ENCODE data around the gene KREMEN2. TPM values are rescaled to one million over a fixed set of nuclear protein-coding genes. Genes with fewer than 3 reads are reported as not detected.
A peak's percentile ranks its signal among the peaks of the same experiment; 100 is the strongest.

The KREMEN2 gene
- total RNA-seq, 1 experiment from 2014 or later = 1.7 TPM

- no peak for DNase-seq (ENCODE audit: low spot score)
Measured at GRCh38 chr16:2977440-2977839, 13.4 kb downstream of the KREMEN2 start.

DNA sequence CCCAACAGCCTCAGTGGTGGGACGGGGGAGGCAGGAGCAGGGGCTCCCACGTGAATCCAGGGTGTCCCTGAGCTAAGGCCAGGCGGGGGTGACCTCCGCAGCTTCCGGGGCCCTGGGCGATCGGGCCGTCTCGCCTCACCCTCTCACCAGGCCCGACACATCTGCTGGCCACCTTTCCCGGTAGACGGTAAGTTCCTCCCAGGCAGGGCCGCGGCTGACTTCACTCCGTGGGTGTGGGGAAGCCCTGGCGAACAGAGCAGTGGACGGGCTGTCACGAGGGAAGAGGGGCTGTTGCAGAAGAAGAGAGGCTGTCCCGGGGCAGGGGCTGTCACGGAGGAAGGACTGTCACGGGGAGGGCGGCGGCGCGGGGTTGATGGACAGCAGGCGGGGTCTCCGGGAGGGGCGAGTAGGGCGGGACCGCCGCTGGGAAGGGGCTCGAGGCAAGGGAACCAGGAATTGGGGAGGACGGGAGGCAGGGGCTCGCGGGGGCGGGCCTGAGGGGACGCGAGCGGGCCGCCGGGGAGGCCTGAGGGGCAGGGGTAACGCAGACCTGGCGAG lies 15.7 kb downstream of the KREMEN2 start:
- DNase-seq (ENCODE audit: low spot score) = no peak

DNA sequence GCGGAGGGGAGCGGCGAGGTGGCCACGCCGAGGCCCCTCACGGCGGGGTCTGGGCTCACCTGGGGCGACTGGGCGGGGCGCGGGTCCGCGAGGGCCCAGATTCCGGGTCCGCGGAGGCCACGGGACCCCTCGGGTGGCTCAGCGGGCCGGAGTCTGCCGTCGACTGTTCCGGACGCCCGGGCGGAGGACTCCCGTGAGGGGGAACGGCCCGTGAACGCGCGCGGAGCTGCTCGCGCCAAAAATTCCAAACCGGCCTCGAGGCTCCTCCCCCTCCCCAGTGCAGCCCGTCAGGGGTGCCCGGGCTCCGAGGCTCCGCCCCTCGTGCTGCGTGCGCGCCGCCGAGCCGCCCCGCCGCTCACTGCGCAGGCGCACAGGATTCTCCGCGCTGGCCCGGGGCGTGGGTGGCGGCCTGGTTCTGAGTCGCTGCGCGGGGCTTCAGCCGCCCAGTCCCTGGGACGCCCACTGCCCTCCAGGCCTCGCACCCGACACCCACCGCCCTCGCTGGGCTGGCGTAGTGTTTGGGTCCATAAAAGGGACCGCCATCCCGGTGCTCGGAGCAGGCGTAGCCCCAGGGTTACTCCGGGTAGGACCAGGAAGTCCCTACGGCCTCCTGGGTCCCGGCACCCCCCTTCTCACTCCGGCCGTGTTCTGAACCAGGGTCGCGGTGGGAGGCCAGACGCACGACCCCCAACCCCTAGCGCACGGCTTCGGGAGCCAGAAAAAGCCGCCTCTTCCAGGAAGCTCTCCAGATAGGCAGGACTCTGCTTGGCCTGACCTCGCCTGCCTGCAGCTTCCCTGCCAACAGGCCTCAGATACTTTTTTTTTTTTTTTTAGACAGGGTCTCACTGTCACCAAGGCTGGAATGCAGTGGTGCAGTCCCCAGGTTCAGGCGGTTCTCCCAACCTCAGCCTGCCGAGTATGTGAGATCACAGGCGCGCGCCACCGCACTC lies 16.4 kb downstream of the KREMEN2 start, which contains the start of gene PKMYT1:
TSS of gene PKMYT1 (minus strand) at position 220 of the 950 bp plus-strand sequence. CDS start 789 bp downstream, outside the sequence.
- DNase-seq (ENCODE audit: low spot score) = peak; percentile 79

DNA sequence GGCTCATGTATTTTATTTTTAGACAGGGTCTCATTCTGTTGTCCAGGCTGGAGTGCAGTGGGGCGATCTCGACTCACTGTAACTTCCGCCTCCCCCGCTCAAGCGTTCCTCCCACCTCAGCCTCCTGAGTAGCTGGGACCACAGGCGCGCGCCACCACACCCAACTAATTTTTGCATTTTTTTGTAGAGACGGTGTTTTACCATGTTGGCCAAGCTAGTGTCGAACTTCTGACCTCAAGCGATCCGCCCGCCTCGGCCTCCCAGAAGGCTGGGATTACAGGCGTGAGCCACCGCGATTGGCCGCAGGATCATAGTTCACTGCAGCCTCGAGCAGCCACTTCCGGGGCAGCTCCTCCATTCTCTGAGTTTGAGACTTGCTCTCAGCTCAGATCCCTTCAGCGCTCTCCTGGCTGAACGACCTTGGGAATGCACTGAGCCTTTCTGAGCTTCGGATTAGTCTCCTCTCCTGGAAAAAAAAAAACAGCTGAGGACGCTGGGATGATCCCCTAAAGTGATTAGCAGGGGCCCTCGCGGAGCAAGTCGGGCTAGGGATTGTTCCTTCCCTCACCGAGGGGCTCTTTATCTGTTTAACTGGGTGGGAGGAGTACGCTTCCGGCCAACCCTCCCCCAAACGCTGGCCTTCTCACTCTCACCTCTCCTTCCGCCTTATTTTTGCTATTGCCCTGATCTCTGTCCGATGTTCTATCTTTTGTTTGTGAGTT lies 17.3 kb downstream of the KREMEN2 start:
- no peak for DNase-seq (ENCODE audit: low spot score)

- no peak for DNase-seq (ENCODE audit: low spot score)
Measured at GRCh38 chr16:2981899-2982250, 17.8 kb downstream of the KREMEN2 start.

- no peak for DNase-seq (ENCODE audit: low spot score)
Measured at GRCh38 chr16:2982402-2982801, 18.3 kb downstream of the KREMEN2 start.

GRCh38 chr16:2983706-2984136 lies 19.6 kb downstream of the KREMEN2 start:
- DNase-seq (ENCODE audit: low spot score) = peak; percentile 79

GRCh38 chr16:2985462-2985861 lies 21.4 kb downstream of the KREMEN2 start:
- no peak for DNase-seq (ENCODE audit: low spot score)

- DNase-seq (ENCODE audit: low spot score) = no peak
Measured at GRCh38 chr16:2985893-2986355, 21.8 kb downstream of the KREMEN2 start.

DNA sequence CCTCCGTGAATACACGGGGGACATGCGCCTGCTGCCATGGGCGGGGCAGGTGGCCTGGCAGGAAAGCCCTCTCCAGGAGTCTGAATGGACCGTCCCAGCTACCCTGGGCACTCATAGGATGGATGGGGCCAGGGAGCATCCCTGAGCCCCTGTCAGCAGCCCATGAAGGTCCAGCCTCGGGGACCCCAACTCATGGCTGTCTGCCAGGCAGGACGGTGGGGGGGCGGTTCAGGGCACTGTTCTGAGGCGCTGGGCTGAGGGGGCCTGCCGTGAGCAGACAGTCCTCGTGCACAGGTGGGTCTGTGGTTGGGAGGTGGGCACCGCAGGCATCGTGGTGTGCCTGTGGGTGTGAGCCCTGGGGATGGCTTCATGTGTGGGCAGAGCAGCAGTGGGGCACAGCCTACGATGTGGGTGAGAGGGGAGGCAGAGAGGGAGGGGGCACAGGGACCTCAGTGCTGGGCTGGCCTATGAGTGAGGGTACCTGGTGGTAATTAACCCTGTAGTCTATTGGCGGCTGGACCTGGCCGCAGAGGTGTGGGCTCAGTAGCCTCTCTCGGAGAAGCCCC lies 22.6 kb downstream of the KREMEN2 start:
- no peak for DNase-seq (ENCODE audit: low spot score)

- DNase-seq (ENCODE audit: low spot score) = no peak
Measured at GRCh38 chr16:2987286-2987685, 23.2 kb downstream of the KREMEN2 start.

DNA sequence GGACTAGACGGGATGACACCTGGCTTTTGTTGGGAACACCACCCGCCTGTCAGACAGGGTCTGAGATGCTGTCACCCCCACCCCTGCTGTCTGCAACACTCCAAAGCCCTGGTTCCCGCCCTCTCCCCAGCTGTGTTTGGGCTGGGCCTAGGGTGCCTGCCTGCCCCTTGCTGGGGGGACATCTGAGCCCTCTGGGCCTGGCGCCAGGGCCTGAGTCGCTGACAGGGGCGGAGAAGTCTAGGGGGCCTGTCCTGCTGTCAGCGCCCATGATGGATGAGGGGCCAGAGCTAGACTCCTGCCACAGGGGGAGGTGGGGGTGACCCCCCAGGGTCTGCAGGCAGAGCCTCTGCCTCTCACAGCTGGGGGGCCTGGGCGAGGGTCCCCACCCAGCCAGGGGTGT lies 23.8 kb downstream of the KREMEN2 start:
- no peak for DNase-seq (ENCODE audit: low spot score)

- no peak for DNase-seq (ENCODE audit: low spot score)
Measured at GRCh38 chr16:2988590-2989099, 24.6 kb downstream of the KREMEN2 start.

DNA sequence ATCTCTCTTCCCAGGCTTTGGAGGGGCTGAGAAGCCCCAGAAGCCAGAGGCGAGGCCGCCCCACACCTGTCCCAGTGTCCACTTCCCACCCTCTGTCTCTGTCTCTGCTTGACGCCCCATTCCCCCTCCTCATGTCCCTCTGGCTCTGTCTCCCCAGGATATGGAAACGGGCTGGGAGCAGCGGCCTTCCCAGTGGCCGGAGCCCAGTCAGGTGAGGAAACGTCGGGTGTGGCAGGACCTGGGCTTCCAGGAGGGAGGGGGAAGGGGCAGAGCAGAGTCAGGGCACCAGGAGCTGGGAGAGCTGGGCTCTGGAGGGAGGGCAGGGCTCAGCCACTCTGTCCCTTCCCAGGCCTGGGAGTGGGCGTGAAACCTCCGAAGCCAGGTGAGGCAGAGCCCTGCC lies 26.8 kb downstream of the KREMEN2 start:
- DNase-seq (ENCODE audit: low spot score) = no peak

DNA sequence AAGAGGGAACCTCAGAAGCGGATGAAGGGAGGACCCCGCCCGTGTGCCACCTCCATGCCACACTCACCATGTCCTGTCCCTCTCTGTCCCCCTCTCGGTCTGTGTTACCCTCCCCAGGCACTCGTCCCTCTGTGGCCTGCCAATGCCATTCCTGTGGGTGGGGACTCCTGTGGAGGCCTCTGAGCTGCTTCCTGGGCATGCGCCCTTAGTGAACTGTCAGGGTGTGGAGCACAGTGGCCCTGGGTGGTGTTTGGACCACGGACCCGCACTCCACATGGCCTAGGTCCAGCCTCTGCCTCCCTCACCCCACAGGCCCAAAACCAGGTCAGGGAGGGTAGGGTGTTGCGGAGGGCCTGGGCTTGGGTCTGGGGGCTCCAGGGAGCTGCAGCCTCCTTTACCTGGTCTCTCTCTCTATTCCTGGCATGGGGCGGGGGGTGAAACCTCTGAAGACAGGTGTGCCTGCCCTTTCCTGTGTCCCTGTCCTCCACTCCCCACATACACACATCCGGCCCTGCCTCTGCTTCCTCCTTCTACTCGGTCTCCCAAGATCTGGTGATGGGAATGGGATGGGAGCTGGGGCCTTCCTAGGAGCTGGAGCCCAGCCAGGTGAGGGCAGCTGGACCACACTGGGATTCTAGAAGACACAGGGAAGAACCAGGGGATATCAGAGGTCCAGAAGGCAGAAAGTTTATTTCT lies 27.6 kb downstream of the KREMEN2 start:
- no peak for DNase-seq (ENCODE audit: low spot score)

DNA sequence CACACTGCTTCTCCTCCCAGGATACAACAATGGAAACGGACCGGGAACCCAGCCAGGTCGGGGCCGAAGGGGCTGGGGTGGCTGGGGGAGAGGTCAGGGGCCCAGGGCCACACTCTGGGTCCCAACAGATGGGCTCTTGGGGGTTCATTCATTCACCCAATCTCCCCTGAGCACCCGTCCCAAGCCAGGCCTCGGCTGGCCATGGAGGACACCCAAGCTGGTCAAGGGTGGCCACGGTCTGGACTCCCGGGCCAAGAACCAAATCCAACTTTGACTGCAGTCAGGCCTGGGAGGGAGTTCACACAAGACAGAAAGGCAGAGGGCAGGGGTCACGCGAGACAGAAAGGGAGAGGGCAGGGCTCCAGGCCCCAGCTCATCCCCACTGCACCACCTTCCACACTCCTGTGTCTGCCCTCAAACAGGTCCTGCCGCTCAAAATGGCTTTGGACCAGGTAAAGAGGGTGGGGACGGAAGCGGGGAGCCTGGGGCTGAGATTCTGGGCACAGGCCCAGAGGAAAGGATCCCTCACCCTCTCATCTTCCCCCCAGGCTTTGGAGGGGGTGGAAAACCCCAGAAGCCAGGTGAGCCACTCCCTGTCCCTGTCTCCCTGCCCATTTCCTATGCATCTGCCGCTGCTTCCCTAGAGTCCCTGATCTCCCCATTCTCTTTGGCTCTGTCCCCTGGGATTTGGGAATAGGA lies 28.5 kb downstream of the KREMEN2 start:
- no peak for DNase-seq (ENCODE audit: low spot score)

DNA sequence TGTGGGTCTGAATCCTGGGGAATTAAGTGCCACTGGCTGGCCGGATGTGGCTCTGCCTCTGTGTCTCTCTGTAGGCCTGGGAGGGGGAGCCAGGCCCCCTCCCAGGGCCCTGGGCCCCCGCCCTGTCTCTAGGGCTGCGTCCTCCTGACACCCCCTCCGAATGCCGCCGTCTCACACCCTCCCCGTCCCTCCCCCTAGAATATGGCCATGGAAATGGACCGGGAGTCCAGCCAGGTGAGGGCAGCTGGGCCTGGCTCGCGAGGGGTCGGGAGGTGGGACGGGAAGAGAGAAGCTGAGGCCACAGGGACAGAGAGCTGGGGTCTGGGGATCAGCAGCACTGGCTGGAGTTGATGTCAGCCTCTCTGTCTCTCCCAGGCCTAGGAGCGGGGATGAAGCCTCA lies 32.2 kb downstream of the KREMEN2 start:
- DNase-seq (ENCODE audit: low spot score) = no peak

DNA sequence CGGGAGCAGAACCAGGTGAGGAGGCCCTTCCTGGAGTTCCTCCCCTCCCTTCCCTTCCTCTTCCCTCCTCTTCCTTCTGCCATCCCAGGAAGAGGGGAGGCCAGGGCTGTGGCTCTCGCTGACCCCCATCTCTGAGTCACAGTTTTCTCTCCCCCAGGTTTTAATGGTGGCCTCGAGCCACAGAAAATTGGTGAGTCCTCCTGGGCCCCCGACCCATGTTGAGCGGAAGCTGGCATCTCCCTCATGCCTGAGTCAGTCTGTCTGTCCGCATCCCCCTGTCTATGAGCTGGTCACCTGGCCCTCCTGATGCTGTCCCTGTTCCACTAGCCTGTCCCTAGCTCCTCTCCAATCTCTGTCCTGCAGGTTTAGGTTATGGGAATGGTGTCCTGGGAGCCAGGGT lies 35.9 kb downstream of the KREMEN2 start:
- no peak for DNase-seq (ENCODE audit: low spot score)

GRCh38 chr16:3000540-3000939 lies 36.5 kb downstream of the KREMEN2 start:
- no peak for DNase-seq (ENCODE audit: low spot score)

- DNase-seq (ENCODE audit: low spot score) = no peak
Measured at GRCh38 chr16:3001316-3001715, 37.2 kb downstream of the KREMEN2 start.

All from A172 (cell line).